Heart left ventricle (tissue), 16 donors: Measurements from ENCODE around the gene ZNRD2. TPM values are rescaled to one million over a fixed set of nuclear protein-coding genes. Genes with fewer than 3 reads are reported as not detected.

Experiments used
- ATAC-seq, 4 donors: fragments of 200-7000 bp; cut with Tn5 transposase; one replicate each; pipeline ENCODE4 v1.9.1; 2020 to 2022; ENCODE audit warnings: moderate library complexity in 4 of 4, mild to moderate bottlenecking in 3 of 4, moderate number of reproducible peaks in 1 of 4
- DNase-seq, 5 donors: peaks; one replicate each; pipeline ENCODE4 v3.0.0-alpha.2; 2020
- H3K27ac ChIP-seq, 12 donors: fragments of 200-600 bp; sonication (generic) in 4 of 12; one replicate each; pipeline versions ENCODE4 v1.5.0 to v1.8.0; 2016 to 2022; ENCODE audit warnings: mild to moderate bottlenecking in 2 of 12
- H3K27me3 ChIP-seq, 9 donors: fragments of 200-600 bp; sonication (generic) in 2 of 9; one replicate each; pipeline versions ENCODE4 v1.5.1 to v1.8.0; 2016 to 2022; ENCODE audit warnings: mild to moderate bottlenecking in 3 of 9
- H3K36me3 ChIP-seq, 9 donors: fragments of 200-600 bp; sonication (generic) in 2 of 9; one replicate each; pipeline versions ENCODE4 v1.5.0 to v1.8.0; 2018 to 2022; ENCODE audit warnings: mild to moderate bottlenecking in 2 of 9
- H3K4me1 ChIP-seq, 12 donors: fragments of 200-600 bp; sonication (generic) in 4 of 12; one replicate each; pipeline versions ENCODE4 v1.5.0 to v1.8.0; 2016 to 2022; ENCODE audit warnings: mild to moderate bottlenecking in 3 of 12
- H3K4me3 ChIP-seq, 12 donors: fragments of 200-600 bp; sonication (generic) in 4 of 12; one replicate each; pipeline versions ENCODE4 v1.5.0 to v1.8.0; 2017 to 2022; ENCODE audit warnings: mild to moderate bottlenecking in 9 of 12, moderate library complexity in 4 of 12
- H3K9me3 ChIP-seq, 12 donors: fragments of 200-600 bp; sonication (generic) in 4 of 12; one replicate each; pipeline versions ENCODE4 v1.5.0 to v1.8.0; 2016 to 2022; ENCODE audit warnings: mild to moderate bottlenecking in 1 of 12
- POLR2A ChIP-seq, 2 donors: fragments of 450-650 bp; IDR thresholded peaks; one replicate each; pipeline ENCODE4 v1.6.1; 2017; ENCODE audit warnings: antibody characterized with exemption in 2 of 2, mild to moderate bottlenecking in 2 of 2, moderate library complexity in 2 of 2
- WGBS, 4 donors: extraction: QIAGEN DNeasy Blood & Tissue Kit in 2 of 4; methylation state at CpG; one replicate each; pipeline versions ENCODE4 v1.1.5 to v1.1.7; 2013 to 2018; 5-methylcytosine and 5-hydroxymethylcytosine counted together
- intact Hi-C, 10 donors: fragments of 100-400 bp; cut with DNase I; formaldehyde crosslinking; loops; one replicate each; pipeline versions ENCODE4 v1.11.1 to v1.14.2; 2022
- polyA plus RNA-seq, 2 donors: library from polyadenylated mRNA; stranded (reverse); fragments of 200-250 nt; gene quantifications; one replicate each; pipeline ENCODE4 v1.2.3, GENCODE V29; 2013
- total RNA-seq, 9 donors: library from RNA; depleted of rRNA in 2 of 9; stranded (reverse); fragments of >200 nt in 2 of 9; fragmentation: NEBNext Ultra II Directional in 3 of 9; extraction: Animal tissue kit (Norgen Biotek cat#: 25700) in 3 of 9; gene quantifications; one replicate each; pipeline versions ENCODE4 v1.1.0 to v1.2.4, GENCODE V29; 2016 to 2023
- TF ChIP-seq, protein P1 (sequence below), 12 donors: fragments of 200-600 bp; sonication (generic) in 4 of 12; IDR thresholded peaks; one replicate each; pipeline versions ENCODE4 v1.5.0 to v1.8.0; 2018 to 2022; ENCODE audit warnings: antibody characterized with exemption in 12 of 12, mild to moderate bottlenecking in 5 of 12
- donor health status: ischemic (EF 13 %, LVEDD 7.1; RV severe dilation, severe dysfunction).
- donor health status: healthy with polysubstance abuse.
- donor health status: DM: no; HTN: yes; CAD: no.
- donor health status: DM: no; HTN: no; CAD: no.
- donor health status: ischemic (EF 25% LVEDD 6.9; RV normal size, moderate dysfunction).
- donor health status: ischemic (EF 25% LVEDD 5.7; RV mildly dilated, moderate dysfunction).
- donor health status: healthy.
- donor health status: DM: yes; HTN: yes; CAD: no.
- donor health status: ischemic (EF 35%, LVEDD 5.7; RV mildly dilated, moderate dysfunction).
- donor health status: nonischemic (EF 11% LVEDD 7.7; RV severe dilation, severe dysfunction).
- donor health status: DM: yes; HTN: yes; CAD: no.
- donor health status: PGD.
- donor health status: ischemic (EF 29% LVEDD 5.4; RV normal size, mild dysfunction).
- donor health status: nonischemic (EF 23%, LVEDD 6.1; RV moderate dilation, normal function).

ZNRD2 gene
- total and polyA plus RNA-seq, 11 donors, result 23.2 to 101 (median 35.7) TPM

DNA sequence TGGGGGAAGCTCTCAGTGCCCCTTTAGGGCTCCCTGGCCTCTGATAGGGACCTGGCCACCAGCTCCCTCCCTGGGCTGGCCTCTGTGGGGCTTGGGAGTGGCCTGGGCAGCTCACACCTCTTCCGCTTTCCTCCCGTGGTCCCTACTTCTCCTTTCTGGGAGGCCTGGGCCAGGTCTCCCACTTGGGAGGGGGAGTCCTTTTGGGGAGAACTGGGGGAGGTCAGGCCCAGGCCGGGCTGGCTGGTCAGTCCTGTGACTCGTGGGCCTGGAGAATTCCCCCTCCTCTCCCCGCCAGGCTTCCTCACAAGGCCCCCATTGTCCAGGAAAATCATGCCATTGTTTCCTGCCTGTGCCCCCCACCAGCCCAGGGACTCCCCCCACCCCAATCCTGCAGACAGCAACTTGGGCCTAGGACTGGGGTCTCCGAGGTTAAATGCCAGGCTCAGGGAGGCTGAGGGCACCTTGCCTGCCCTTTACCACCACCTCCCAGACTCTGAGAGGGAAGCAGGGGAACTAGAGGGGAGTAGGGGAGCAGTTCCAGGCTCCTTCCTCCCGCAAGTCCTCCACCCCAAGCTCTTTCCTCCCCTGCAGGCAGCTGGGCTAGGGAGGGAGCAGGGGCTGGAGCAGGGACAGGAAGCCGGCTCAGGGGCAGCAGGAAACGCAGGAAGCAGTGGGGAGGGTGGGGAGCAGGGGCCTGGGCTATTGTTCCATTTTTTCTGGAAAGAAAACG, 40.9 kb downstream of the ZNRD2 start:
- ATAC-seq (peak in 1 of 4 donors; percentile 18), DNase-seq (peak; percentile 75 to 86 (median 84))
- no peaks in the 10 kb centered on the region for H3K9me3 ChIP-seq
- WGBS, 4 donors, result 37 to 54% (median 39%) methylated on average over 8 to 10 of the region's 10 CpGs
- H3K4me3 ChIP-seq, result peak overlapping the region in 11 of 12 donors; percentile 64 to 100 (median 96)
- H3K27me3 ChIP-seq, result no peaks in the 10 kb centered on the region
- H3K36me3 ChIP-seq, result peaks cover 0 to 61% (median 37%) of the 10 kb centered on the region in 9 donors
- H3K4me1 ChIP-seq, result peaks cover 4 to 86% (median 55%) of the 10 kb centered on the region in 12 donors
- H3K27ac ChIP-seq, result peak overlapping the region; percentile 93 to 99 (median 97)
- peak in 1 of 2 donors; percentile 15 for TF ChIP-seq POLR2A (IDR thresholded peaks at IDR 0.05)
- TF ChIP-seq, protein P1, sequence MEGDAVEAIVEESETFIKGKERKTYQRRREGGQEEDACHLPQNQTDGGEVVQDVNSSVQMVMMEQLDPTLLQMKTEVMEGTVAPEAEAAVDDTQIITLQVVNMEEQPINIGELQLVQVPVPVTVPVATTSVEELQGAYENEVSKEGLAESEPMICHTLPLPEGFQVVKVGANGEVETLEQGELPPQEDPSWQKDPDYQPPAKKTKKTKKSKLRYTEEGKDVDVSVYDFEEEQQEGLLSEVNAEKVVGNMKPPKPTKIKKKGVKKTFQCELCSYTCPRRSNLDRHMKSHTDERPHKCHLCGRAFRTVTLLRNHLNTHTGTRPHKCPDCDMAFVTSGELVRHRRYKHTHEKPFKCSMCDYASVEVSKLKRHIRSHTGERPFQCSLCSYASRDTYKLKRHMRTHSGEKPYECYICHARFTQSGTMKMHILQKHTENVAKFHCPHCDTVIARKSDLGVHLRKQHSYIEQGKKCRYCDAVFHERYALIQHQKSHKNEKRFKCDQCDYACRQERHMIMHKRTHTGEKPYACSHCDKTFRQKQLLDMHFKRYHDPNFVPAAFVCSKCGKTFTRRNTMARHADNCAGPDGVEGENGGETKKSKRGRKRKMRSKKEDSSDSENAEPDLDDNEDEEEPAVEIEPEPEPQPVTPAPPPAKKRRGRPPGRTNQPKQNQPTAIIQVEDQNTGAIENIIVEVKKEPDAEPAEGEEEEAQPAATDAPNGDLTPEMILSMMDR (IDR thresholded peaks at IDR 0.05), result no peak
- intact Hi-C loops, result loop anchor here in 5 of 10 donors (5.0 to 10.0 kb wide), 4 partner anchors 34 to 164 kb away; partner anchors contain the start of genes EHBP1L1 (in 3 of the 5), FAM89B (in 1 of the 5), KAT5 (in 1 of the 5) and ZNRD2 (in 1 of the 5)

DNA sequence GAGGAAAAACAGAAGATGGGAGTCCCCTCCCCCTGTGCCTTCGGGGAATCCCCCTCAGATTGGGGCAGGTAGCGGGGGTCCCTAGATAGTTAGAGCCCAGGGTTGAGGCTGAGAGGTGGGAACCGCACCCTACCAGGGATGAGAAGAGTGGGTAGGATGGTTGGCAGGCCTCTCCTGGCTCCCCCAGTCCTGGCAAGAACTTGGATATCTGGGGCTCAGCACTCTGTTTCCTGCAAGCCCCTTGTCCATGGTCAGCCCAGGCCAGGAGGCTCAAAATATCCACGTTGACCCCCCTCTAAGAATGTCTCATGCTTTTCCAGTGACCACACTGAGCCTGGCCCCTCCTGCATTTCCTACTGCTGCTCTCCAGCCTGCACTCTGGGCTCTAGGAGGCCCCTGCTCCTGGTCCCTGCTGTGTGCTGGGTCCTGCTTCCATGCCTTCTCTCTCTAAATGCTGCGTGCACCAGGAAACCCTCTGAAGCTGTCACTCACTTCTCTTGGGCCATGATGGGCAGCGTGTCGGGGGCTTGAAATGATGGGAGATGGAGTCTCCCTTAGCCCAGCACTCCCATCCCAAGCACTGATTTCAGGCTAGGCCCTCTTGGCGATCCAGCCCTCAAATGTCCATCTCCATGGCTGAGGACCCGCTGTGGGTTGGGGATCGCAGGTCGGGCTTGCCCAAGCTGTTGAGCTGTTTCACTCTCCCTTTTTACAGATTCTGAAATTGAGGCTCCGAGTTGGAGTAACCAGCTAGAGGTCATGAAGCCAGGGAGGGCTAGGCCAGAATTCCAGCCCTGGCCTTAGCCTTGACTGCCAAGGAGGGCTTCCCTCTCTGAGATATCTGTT, 41.7 kb downstream of the ZNRD2 start:
- H3K36me3 ChIP-seq, result peaks cover 0 to 53% (median 33%) of the 10 kb centered on the region in 9 donors
- H3K4me1 ChIP-seq, result peaks cover 9 to 86% (median 57%) of the 10 kb centered on the region in 12 donors
- peak overlapping the region; percentile 64 to 100 (median 96) for H3K4me3 ChIP-seq
- WGBS, 4 donors, result 42 to 59% (median 53%) methylated on average over 12 of the region's 12 CpGs
- peak overlapping the region; percentile 93 to 99 (median 97) for H3K27ac ChIP-seq
- H3K27me3 ChIP-seq, result no peaks in the 10 kb centered on the region
- no peaks in the 10 kb centered on the region for H3K9me3 ChIP-seq
- no peak for ATAC-seq
- intact Hi-C loops, result loop anchor here in 6 of 10 donors (2.0 to 10.0 kb wide), 5 partner anchors 35 to 163 kb away; partner anchors contain the start of genes EHBP1L1 (in 3 of the 6), FAM89B (in 2 of the 6), KAT5 (in 1 of the 6) and ZNRD2 (in 1 of the 6)
- DNase-seq, result no peak
- TF ChIP-seq, protein P1 (IDR thresholded peaks at IDR 0.05), result no peak
- no peak for TF ChIP-seq POLR2A (IDR thresholded peaks at IDR 0.05)

DNA sequence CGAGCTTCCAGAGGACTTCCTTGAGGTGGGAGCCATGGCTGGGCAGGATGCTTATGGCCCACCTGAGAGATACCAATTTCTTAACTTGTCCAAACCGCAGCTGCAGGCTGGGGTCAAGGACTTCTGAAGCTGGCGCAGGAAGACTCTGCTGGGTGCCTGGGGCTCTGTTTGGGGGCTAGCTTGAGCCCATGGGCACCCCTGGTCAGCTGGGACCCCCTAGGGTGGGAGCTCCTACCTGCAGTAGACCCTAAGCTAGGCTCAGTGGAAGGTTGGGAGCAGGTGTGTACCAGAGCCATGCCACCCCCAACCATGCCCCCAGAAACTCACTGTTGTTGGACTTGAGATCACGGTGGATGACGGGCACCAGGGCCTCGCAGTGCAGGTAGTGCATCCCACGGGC, 42.4 kb downstream of the ZNRD2 start:
- peak overlapping the region; percentile 93 to 99 (median 97) for H3K27ac ChIP-seq
- DNase-seq (no peak), ATAC-seq (no peak)
- H3K36me3 ChIP-seq, result peaks cover 0 to 53% (median 34%) of the 10 kb centered on the region in 9 donors
- no peaks in the 10 kb centered on the region for H3K27me3 ChIP-seq
- no peaks in the 10 kb centered on the region for H3K9me3 ChIP-seq
- H3K4me1 ChIP-seq, result peaks cover 6 to 83% (median 56%) of the 10 kb centered on the region in 12 donors
- 46 to 77% (median 54%) methylated on average over 1 to 7 of the region's 7 CpGs for WGBS, 4 donors
- TF ChIP-seq, protein P1 (IDR thresholded peaks at IDR 0.05), result no peak
- TF ChIP-seq POLR2A (IDR thresholded peaks at IDR 0.05), result no peak
- intact Hi-C loops, result loop anchor here in 6 of 10 donors (2.0 to 10.0 kb wide), 5 partner anchors 35 to 162 kb away; partner anchors contain the start of genes EHBP1L1 (in 3 of the 6), FAM89B (in 2 of the 6), KAT5 (in 1 of the 6) and ZNRD2 (in 1 of the 6)
- peak overlapping the region; percentile 64 to 100 (median 96) for H3K4me3 ChIP-seq
